ENCODE data around the gene ZNF287. TPM values are rescaled to one million over a fixed set of nuclear protein-coding genes. Genes with fewer than 3 reads are reported as not detected.

ZNF287 gene
- total and polyA plus RNA-seq, 9 of the 15 experiments (the other 6 are each of a cell fraction or from before 2014, with no cell fraction given), result 0.01 to 0.27 (median 0.18) TPM; not detected in 2

DNA sequence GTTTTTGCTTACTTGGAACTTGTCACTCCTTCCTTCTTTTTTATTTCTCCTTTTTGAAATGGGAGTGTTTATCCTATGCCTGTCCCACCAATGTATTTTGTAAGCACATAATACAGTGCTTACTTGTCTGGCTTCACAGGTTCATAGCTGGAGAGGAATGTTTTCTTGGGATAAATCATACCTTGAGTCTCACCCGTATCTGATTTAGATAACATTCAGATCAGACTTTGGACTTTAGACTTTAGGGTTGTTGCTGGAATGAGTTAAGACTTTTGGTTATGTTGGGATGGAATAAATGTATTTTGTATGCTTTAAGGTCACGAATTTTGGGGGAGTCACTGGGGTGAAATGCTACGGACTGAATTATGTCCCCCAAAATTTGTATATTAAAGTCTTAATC, 64.0 kb downstream of the ZNF287 start:
- no TSS peak for BruUV-seq (replicated peaks)
- TF ChIP-seq RBM39 (optimal IDR thresholded peaks at IDR 0.05; ENCODE audit: low read depth, low read length) (no peak), CHD2 (IDR thresholded peaks at IDR 0.05; ENCODE audit: low read depth, low read length) (no peak), TCF7 (IDR thresholded peaks at IDR 0.05; ENCODE audit: borderline replicate concordance) (no peak), ZNF347 (CRISPR knock-in tag; IDR thresholded peaks at IDR 0.05; ENCODE audit: low read depth) (no peak), SLC30A9 (CRISPR knock-in tag; IDR thresholded peaks at IDR 0.05) (no peak), MEF2A (IDR thresholded peaks at IDR 0.05; ENCODE audit: control insufficient read depth, low read depth, low read length) (no peak), TEAD1 (CRISPR knock-in tag; IDR thresholded peaks at IDR 0.05) (no peak), ETV5 (CRISPR knock-in tag; IDR thresholded peaks at IDR 0.05; ENCODE audit: low read depth) (no peak), SMARCE1 (IDR thresholded peaks at IDR 0.05) (no peak), KDM2B (CRISPR knock-in tag; IDR thresholded peaks at IDR 0.05) (no peak), GATAD2A (IDR thresholded peaks at IDR 0.05) (no peak)
- TF ChIP-seq, protein P1, sequence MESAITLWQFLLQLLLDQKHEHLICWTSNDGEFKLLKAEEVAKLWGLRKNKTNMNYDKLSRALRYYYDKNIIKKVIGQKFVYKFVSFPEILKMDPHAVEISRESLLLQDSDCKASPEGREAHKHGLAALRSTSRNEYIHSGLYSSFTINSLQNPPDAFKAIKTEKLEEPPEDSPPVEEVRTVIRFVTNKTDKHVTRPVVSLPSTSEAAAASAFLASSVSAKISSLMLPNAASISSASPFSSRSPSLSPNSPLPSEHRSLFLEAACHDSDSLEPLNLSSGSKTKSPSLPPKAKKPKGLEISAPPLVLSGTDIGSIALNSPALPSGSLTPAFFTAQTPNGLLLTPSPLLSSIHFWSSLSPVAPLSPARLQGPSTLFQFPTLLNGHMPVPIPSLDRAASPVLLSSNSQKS (CRISPR knock-in tag; IDR thresholded peaks at IDR 0.05), result no peak
- TF ChIP-seq, protein P2, sequence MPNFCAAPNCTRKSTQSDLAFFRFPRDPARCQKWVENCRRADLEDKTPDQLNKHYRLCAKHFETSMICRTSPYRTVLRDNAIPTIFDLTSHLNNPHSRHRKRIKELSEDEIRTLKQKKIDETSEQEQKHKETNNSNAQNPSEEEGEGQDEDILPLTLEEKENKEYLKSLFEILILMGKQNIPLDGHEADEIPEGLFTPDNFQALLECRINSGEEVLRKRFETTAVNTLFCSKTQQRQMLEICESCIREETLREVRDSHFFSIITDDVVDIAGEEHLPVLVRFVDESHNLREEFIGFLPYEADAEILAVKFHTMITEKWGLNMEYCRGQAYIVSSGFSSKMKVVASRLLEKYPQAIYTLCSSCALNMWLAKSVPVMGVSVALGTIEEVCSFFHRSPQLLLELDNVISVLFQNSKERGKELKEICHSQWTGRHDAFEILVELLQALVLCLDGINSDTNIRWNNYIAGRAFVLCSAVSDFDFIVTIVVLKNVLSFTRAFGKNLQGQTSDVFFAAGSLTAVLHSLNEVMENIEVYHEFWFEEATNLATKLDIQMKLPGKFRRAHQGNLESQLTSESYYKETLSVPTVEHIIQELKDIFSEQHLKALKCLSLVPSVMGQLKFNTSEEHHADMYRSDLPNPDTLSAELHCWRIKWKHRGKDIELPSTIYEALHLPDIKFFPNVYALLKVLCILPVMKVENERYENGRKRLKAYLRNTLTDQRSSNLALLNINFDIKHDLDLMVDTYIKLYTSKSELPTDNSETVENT (CRISPR knock-in tag; IDR thresholded peaks at IDR 0.05), result no peak
- DNase-seq (ENCODE audit: extremely low read depth in 1 of 4, low spot score in 3 of 4) (no peak), FAIRE-seq (no peak), ATAC-seq (no peak)
- H3K27ac ChIP-seq (ENCODE audit: extremely low read depth, low read depth, low read length), result no peak overlapping the region
- CTCF ChIA-PET (ENCODE audit: low intra/inter-chr PET ratio), result no interaction called here
- no peaks in the 10 kb centered on the region for H3K36me3 ChIP-seq (ENCODE audit: control insufficient read depth, insufficient read depth, low read length)
- no peak overlapping the region for H3K4me3 ChIP-seq
- H3K9me3 ChIP-seq (replicated peaks; ENCODE audit: control insufficient read depth, insufficient read depth, low read depth, low read length), result no peaks in the 10 kb centered on the region
- POLR2A ChIA-PET, result no interaction called here
- WGBS (ENCODE audit: insufficient coverage, low coverage, missing lambda C conversion rate), result 0% methylated on average over 3 of the region's 3 CpGs
- H3K4me2 ChIP-seq (ENCODE audit: insufficient read depth, low read length), result no peak overlapping the region
- no peak overlapping the region for H3K9ac ChIP-seq (ENCODE audit: insufficient read depth in 1 of 2, low read depth in 2 of 2, low read length in 2 of 2)
- H4K20me1 ChIP-seq (replicated peaks; ENCODE audit: control insufficient read depth, insufficient read depth, low read length), result no peaks in the 10 kb centered on the region
- peaks cover 0 to 33% of the 10 kb centered on the region in 2 experiments for H3K27me3 ChIP-seq (ENCODE audit: control insufficient read depth in 2 of 2, insufficient read depth in 2 of 2, low read length in 2 of 2)
- H3K4me1 ChIP-seq (replicated peaks in 1 of 2; ENCODE audit: control insufficient read depth in 2 of 2, insufficient read depth in 2 of 2, low read length in 2 of 2), result no peaks in the 10 kb centered on the region
- H2AFZ ChIP-seq (ENCODE audit: low read depth, low read length), result no peak overlapping the region
- no peaks in the 10 kb centered on the region for H3K79me2 ChIP-seq (ENCODE audit: control insufficient read depth, insufficient read depth, low read length)
- in situ Hi-C loops (cut with MboI) (no loop called here), intact Hi-C loops (cut with micrococcal nuclease) (no loop called here)
- no peaks in the 10 kb centered on the region for H3K9me1 ChIP-seq (ENCODE audit: control insufficient read depth, insufficient read depth, low read length)

Other genes with a start within 250 kb of the ZNF287 start
- 90.9 and 131 TPM in 2 replicates for gene CENPV, start 215.7 kb downstream of the ZNF287 start, total RNA-seq (2014; rRNA removed)
- 89.6 and 95.5 TPM in 2 replicates for gene CENPV, start 215.7 kb downstream of the ZNF287 start, total RNA-seq (2014; rRNA removed; fragmentation: Illumina TruSeq; extraction: Trizol)
- gene CENPV, start 215.7 kb downstream of the ZNF287 start, total RNA-seq (2015; rRNA removed; fragmentation: Illumina TruSeq; extraction: Trizol), result 67.4 and 75.0 TPM in 2 replicates
- 86.1 and 89.1 TPM in 2 replicates for gene CENPV, start 215.7 kb downstream of the ZNF287 start, total RNA-seq (2021)
- 112 and 128 TPM in 2 replicates for gene CENPV, start 215.7 kb downstream of the ZNF287 start, polyA plus RNA-seq (2011; rRNA removed)
- 89.3 and 96.6 TPM in 2 replicates for gene CENPV, start 215.7 kb downstream of the ZNF287 start, polyA plus RNA-seq (2014; fragmentation: Illumina TruSeq; extraction: Trizol)
- 10 to 100 TPM; 17.8 to 25.8 TPM for gene CENPV, start 215.7 kb downstream of the ZNF287 start, polyA plus RNA-seq (2014; fragmentation: Nextera tagmentation; extraction: Ambion mirVana)
- gene CENPV, start 215.7 kb downstream of the ZNF287 start, polyA plus RNA-seq (2014; rRNA removed), result 91.8 and 100 TPM in 2 replicates
- gene UBB, start 188.1 kb downstream of the ZNF287 start, total RNA-seq (2014; rRNA removed), result 2,054 and 2,801 TPM in 2 replicates
- gene UBB, start 188.1 kb downstream of the ZNF287 start, total RNA-seq (2014; rRNA removed; fragmentation: Illumina TruSeq; extraction: Trizol), result 1,199 and 1,477 TPM in 2 replicates
- 1,630 and 1,692 TPM in 2 replicates for gene UBB, start 188.1 kb downstream of the ZNF287 start, total RNA-seq (2015; rRNA removed; fragmentation: Illumina TruSeq; extraction: Trizol)
- 1,581 and 1,675 TPM in 2 replicates for gene UBB, start 188.1 kb downstream of the ZNF287 start, total RNA-seq (2021)
- 1,069 and 1,272 TPM in 2 replicates for gene UBB, start 188.1 kb downstream of the ZNF287 start, polyA plus RNA-seq (2011; rRNA removed)
- 1,681 and 1,922 TPM in 2 replicates for gene UBB, start 188.1 kb downstream of the ZNF287 start, polyA plus RNA-seq (2014; fragmentation: Illumina TruSeq; extraction: Trizol)
- 1,000 to 10,000 TPM; 3,942 to 4,143 TPM for gene UBB, start 188.1 kb downstream of the ZNF287 start, polyA plus RNA-seq (2014; fragmentation: Nextera tagmentation; extraction: Ambion mirVana)
- gene UBB, start 188.1 kb downstream of the ZNF287 start, polyA plus RNA-seq (2014; rRNA removed), result 1,696 and 2,000 TPM in 2 replicates
- gene TRPV2, start 153.6 kb downstream of the ZNF287 start, total RNA-seq (2014; rRNA removed), result 43.5 and 51.6 TPM in 2 replicates
- gene TRPV2, start 153.6 kb downstream of the ZNF287 start, total RNA-seq (2014; rRNA removed; fragmentation: Illumina TruSeq; extraction: Trizol), result 24.1 and 30.3 TPM in 2 replicates
- 28.6 and 31.9 TPM in 2 replicates for gene TRPV2, start 153.6 kb downstream of the ZNF287 start, total RNA-seq (2015; rRNA removed; fragmentation: Illumina TruSeq; extraction: Trizol)
- 93.6 and 97.5 TPM in 2 replicates for gene TRPV2, start 153.6 kb downstream of the ZNF287 start, total RNA-seq (2021)
- gene TRPV2, start 153.6 kb downstream of the ZNF287 start, polyA plus RNA-seq (2011; rRNA removed), result 37.5 and 60.1 TPM in 2 replicates
- gene TRPV2, start 153.6 kb downstream of the ZNF287 start, polyA plus RNA-seq (2014; fragmentation: Illumina TruSeq; extraction: Trizol), result 29.6 and 39.7 TPM in 2 replicates
- gene TRPV2, start 153.6 kb downstream of the ZNF287 start, polyA plus RNA-seq (2014; fragmentation: Nextera tagmentation; extraction: Ambion mirVana), result 10 to 100 TPM in 1 of 2 experiments, 1 to 10 TPM in 1; 10.0 to 15.6 TPM
- 33.7 and 42.0 TPM in 2 replicates for gene TRPV2, start 153.6 kb downstream of the ZNF287 start, polyA plus RNA-seq (2014; rRNA removed)
- gene LRRC75A, start 77.0 kb downstream of the ZNF287 start, total RNA-seq (2014; rRNA removed), result not detected in 2 replicates
- not detected in 2 replicates for gene LRRC75A, start 77.0 kb downstream of the ZNF287 start, total RNA-seq (2014; rRNA removed; fragmentation: Illumina TruSeq; extraction: Trizol)
- gene LRRC75A, start 77.0 kb downstream of the ZNF287 start, total RNA-seq (2015; rRNA removed; fragmentation: Illumina TruSeq; extraction: Trizol), result not detected in 2 replicates
- gene LRRC75A, start 77.0 kb downstream of the ZNF287 start, total RNA-seq (2021), result 0.04 TPM in 1 of 2 replicates, not detected in the other
- gene LRRC75A, start 77.0 kb downstream of the ZNF287 start, polyA plus RNA-seq (2011; rRNA removed), result 0.05 and 0.07 TPM in 2 replicates
- gene LRRC75A, start 77.0 kb downstream of the ZNF287 start, polyA plus RNA-seq (2014; fragmentation: Illumina TruSeq; extraction: Trizol), result not detected in 2 replicates
- gene LRRC75A, start 77.0 kb downstream of the ZNF287 start, polyA plus RNA-seq (2014; fragmentation: Nextera tagmentation; extraction: Ambion mirVana), result under 1 TPM; 0.08 to 0.34 TPM
- gene LRRC75A, start 77.0 kb downstream of the ZNF287 start, polyA plus RNA-seq (2014; rRNA removed), result 0.05 TPM in 1 of 2 replicates, not detected in the other
- gene ZNF624, start 84.6 kb upstream of the ZNF287 start, total RNA-seq (2014; rRNA removed), result 0.94 and 1.0 TPM in 2 replicates
- gene ZNF624, start 84.6 kb upstream of the ZNF287 start, total RNA-seq (2014; rRNA removed; fragmentation: Illumina TruSeq; extraction: Trizol), result 1.7 and 3.1 TPM in 2 replicates
- 1.5 and 2.1 TPM in 2 replicates for gene ZNF624, start 84.6 kb upstream of the ZNF287 start, total RNA-seq (2015; rRNA removed; fragmentation: Illumina TruSeq; extraction: Trizol)
- gene ZNF624, start 84.6 kb upstream of the ZNF287 start, total RNA-seq (2021), result 1.3 and 1.7 TPM in 2 replicates
- 1.0 and 1.2 TPM in 2 replicates for gene ZNF624, start 84.6 kb upstream of the ZNF287 start, polyA plus RNA-seq (2011; rRNA removed)
- 1.1 and 1.3 TPM in 2 replicates for gene ZNF624, start 84.6 kb upstream of the ZNF287 start, polyA plus RNA-seq (2014; fragmentation: Illumina TruSeq; extraction: Trizol)
- under 1 TPM; 0.34 to 0.77 TPM for gene ZNF624, start 84.6 kb upstream of the ZNF287 start, polyA plus RNA-seq (2014; fragmentation: Nextera tagmentation; extraction: Ambion mirVana)
- 0.74 and 0.91 TPM in 2 replicates for gene ZNF624, start 84.6 kb upstream of the ZNF287 start, polyA plus RNA-seq (2014; rRNA removed)
- 0.32 and 0.37 TPM in 2 replicates for gene CCDC144A, start 121.0 kb upstream of the ZNF287 start, total RNA-seq (2014; rRNA removed)
- gene CCDC144A, start 121.0 kb upstream of the ZNF287 start, total RNA-seq (2014; rRNA removed; fragmentation: Illumina TruSeq; extraction: Trizol), result 0.70 and 0.76 TPM in 2 replicates
- gene CCDC144A, start 121.0 kb upstream of the ZNF287 start, total RNA-seq (2015; rRNA removed; fragmentation: Illumina TruSeq; extraction: Trizol), result 0.57 and 0.58 TPM in 2 replicates
- gene CCDC144A, start 121.0 kb upstream of the ZNF287 start, total RNA-seq (2021), result 0.42 and 0.71 TPM in 2 replicates
- gene CCDC144A, start 121.0 kb upstream of the ZNF287 start, polyA plus RNA-seq (2011; rRNA removed), result 0.08 and 0.20 TPM in 2 replicates
- gene CCDC144A, start 121.0 kb upstream of the ZNF287 start, polyA plus RNA-seq (2014; fragmentation: Illumina TruSeq; extraction: Trizol), result 0.24 and 0.36 TPM in 2 replicates
- gene CCDC144A, start 121.0 kb upstream of the ZNF287 start, polyA plus RNA-seq (2014; fragmentation: Nextera tagmentation; extraction: Ambion mirVana), result under 1 TPM; 0.03 to 0.14 TPM
- gene CCDC144A, start 121.0 kb upstream of the ZNF287 start, polyA plus RNA-seq (2014; rRNA removed), result 0.20 and 0.44 TPM in 2 replicates

Measured in K562 (cell line).